Caco-2 (cell line): ENCODE results near the gene LYPD4. TPM values are rescaled to one million over a fixed set of nuclear protein-coding genes. Genes with fewer than 3 reads are reported as not detected.

Experiments
- BruUV-seq: library from RNA; stranded (reverse); fragments of 400-500 nt; replicated peaks from 2 replicates; lab custom pipeline; 2021; lab: Mats Ljungman, UMichigan
- CTCF ChIA-PET: fragments of 300-600 bp; sonication (Branson Sonifier 250); formaldehyde crosslinking; loops from one replicate; lab custom pipeline; 2022; ENCODE audit warnings: antibody characterized with exemption; lab: Charles Lee
- POLR2A ChIA-PET: fragments of 300-600 bp; sonication (Branson Sonifier 250); formaldehyde crosslinking; loops from one replicate; lab custom pipeline; 2022; ENCODE audit warnings: antibody characterized with exemption; lab: Charles Lee
- DNase-seq, 2 experiments: peaks; one replicate each; pipeline versions ENCODE4 v3.0.0 to v3.0.0-alpha.2; 2020 to 2022
- H3K27me3 ChIP-seq: replicated peaks from 2 replicates; pipeline ENCODE4 v1.6.0; 2011; ENCODE audit warnings: low read length; ENCODE audit not compliant: control insufficient read depth, insufficient read depth
- H3K36me3 ChIP-seq: 2 replicates; pipeline ENCODE4 v1.5.1; 2011; ENCODE audit warnings: low read length; ENCODE audit not compliant: control insufficient read depth, insufficient read depth
- H3K4me1 ChIP-seq: fragments of 250-450 bp; sonication (Bioruptor Pico); 2 replicates; pipeline ENCODE4 v1.5.1; 2020; ENCODE audit warnings: mild to moderate bottlenecking
- H3K4me3 ChIP-seq: 2 replicates; pipeline ENCODE4 v1.5.1; 2011; ENCODE audit warnings: low read depth, mild to moderate bottlenecking, control low read depth, low read length
- H3K9me3 ChIP-seq: fragments of 250-450 bp; sonication (Bioruptor Pico); 2 replicates; pipeline ENCODE4 v1.5.1; 2020; ENCODE audit warnings: mild to moderate bottlenecking, moderate library complexity
- H3K27ac Mint-ChIP-seq: one replicate; pipeline ENCODE4 v1.8.0; 2022; ENCODE audit warnings: mixed read lengths; ENCODE audit not compliant: unreplicated experiment
- H3K27me3 Mint-ChIP-seq: one replicate; pipeline ENCODE4 v1.8.0; 2022; ENCODE audit warnings: mixed read lengths; ENCODE audit not compliant: insufficient read depth, unreplicated experiment
- H3K36me3 Mint-ChIP-seq: one replicate; pipeline ENCODE4 v1.8.0; 2022; ENCODE audit warnings: mild to moderate bottlenecking, mixed read lengths; ENCODE audit not compliant: insufficient read depth, unreplicated experiment
- H3K4me1 Mint-ChIP-seq: one replicate; pipeline ENCODE4 v1.8.0; 2022; ENCODE audit warnings: low read depth, mixed read lengths; ENCODE audit not compliant: unreplicated experiment
- H3K4me3 Mint-ChIP-seq: one replicate; pipeline ENCODE4 v1.8.0; 2022; ENCODE audit warnings: mild to moderate bottlenecking, moderate library complexity, mixed read lengths; ENCODE audit not compliant: unreplicated experiment
- H3K9me3 Mint-ChIP-seq: one replicate; pipeline ENCODE4 v1.8.0; 2022; ENCODE audit warnings: mixed read lengths; ENCODE audit not compliant: unreplicated experiment
- CTCF ChIP-seq, 2 experiments: fragments of 200-600 bp in 1 of 2; IDR thresholded peaks; 1 replicate in 1 of 2; 2 replicates in 1 of 2; pipeline versions ENCODE4 v1.5.1 to v1.8.0; 2011 to 2022; ENCODE audit warnings: antibody characterized with exemption in 1 of 2, control low read depth in 1 of 2, inconsistent platforms in 1 of 2, low read depth in 1 of 2, low read length in 1 of 2, mild to moderate bottlenecking in 1 of 2, moderate library complexity in 1 of 2; ENCODE audit not compliant: insufficient read depth in 1 of 2, severe bottlenecking in 1 of 2, unreplicated experiment in 1 of 2
- intact Hi-C: fragments of 100-400 bp; cut with micrococcal nuclease; formaldehyde crosslinking; loops from one replicate; pipeline ENCODE4 v1.10.0; 2022; ENCODE audit not compliant: unreplicated experiment
- total RNA-seq: library from RNA; stranded (reverse); gene quantifications from 2 replicates; pipeline ENCODE4 v1.2.3, GENCODE V29; 2022

LYPD4 gene
- total RNA-seq, 1 experiment from 2014 or later, result not detected

DNA sequence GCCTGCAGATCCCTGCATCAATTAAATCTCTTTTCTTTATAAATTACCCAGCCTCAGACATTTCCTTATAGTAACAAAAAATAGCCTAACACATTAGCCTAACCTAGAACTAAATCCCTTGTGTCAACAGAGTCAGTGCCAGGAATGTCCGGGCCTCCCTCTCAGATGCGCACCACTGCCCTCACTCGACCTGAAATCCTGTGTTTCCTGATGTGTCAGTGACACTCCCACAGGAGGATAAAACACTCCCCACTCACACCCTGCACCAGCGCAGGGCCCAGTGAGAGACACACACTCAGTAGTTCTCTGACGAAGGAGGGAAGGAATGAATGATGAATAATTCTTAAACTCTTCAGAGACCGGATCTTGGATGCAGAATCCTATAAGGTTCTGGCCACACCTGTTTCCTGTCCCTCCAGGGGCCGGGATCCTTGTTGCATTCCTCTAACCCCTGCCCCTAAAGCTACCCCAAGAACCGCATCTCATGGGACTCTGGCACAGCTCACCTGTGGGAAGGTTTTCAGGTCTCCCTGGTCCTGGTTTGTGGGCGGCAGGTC is 45.0 kb downstream of the LYPD4 start:
- no peak for TF ChIP-seq CTCF (IDR thresholded peaks at IDR 0.05; ENCODE audit: insufficient read depth in 1 of 2, low read depth in 1 of 2, low read length in 1 of 2, severe bottlenecking in 1 of 2, unreplicated experiment in 1 of 2)
- Mint-ChIP-seq H3K9me3 (peaks cover 11% of the 10 kb centered on the region), H3K36me3 (no peaks in the 10 kb centered on the region), H3K27me3 (peaks cover 5% of the 10 kb centered on the region), H3K4me1 (peaks cover 23% of the 10 kb centered on the region), H3K4me3 (no peak overlapping the region), H3K27ac (peak overlapping the region; percentile 67)
- POLR2A ChIA-PET, result no interaction called here
- no peaks in the 10 kb centered on the region for H3K36me3 ChIP-seq
- H3K4me1 ChIP-seq, result peaks cover 16% of the 10 kb centered on the region
- CTCF ChIA-PET, result no interaction called here
- no peak overlapping the region for H3K4me3 ChIP-seq
- peaks cover 5% of the 10 kb centered on the region; the same call in 1 of the 2 replicates for H3K9me3 ChIP-seq
- intact Hi-C loops, result no loop called here
- DNase-seq, result peak in 1 of 2 experiments; percentile 30
- no TSS peak for BruUV-seq
- H3K27me3 ChIP-seq, result no peaks in the 10 kb centered on the region

DNA sequence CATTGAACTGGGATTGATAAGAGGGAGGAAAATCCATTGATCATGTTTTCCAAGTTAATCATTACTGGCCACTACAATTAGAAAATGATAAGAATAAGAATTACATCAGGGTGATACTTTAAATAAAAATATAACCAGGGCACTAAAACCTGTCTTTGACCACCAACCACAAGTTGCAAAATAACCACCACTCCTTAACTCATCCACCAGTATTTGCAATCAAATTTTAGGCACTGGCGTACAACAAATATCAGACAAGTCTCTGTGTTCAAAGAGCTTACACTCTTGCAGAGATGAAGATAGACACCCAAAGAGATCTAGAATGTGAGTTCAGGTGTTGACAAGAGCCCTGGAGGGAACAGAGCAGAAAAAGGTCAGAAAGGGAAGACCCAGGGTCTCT is 47.6 kb downstream of the LYPD4 start:
- no peak overlapping the region for H3K4me3 Mint-ChIP-seq
- BruUV-seq, result no TSS peak
- no peak overlapping the region for H3K27ac Mint-ChIP-seq
- no peaks in the 10 kb centered on the region for H3K27me3 Mint-ChIP-seq
- POLR2A ChIA-PET, result no interaction called here
- H3K9me3 Mint-ChIP-seq, result peaks cover 11% of the 10 kb centered on the region
- no peak for TF ChIP-seq CTCF (IDR thresholded peaks at IDR 0.05; ENCODE audit: insufficient read depth in 1 of 2, low read depth in 1 of 2, low read length in 1 of 2, severe bottlenecking in 1 of 2, unreplicated experiment in 1 of 2)
- CTCF ChIA-PET, result no interaction called here
- H3K36me3 Mint-ChIP-seq, result no peaks in the 10 kb centered on the region
- H3K9me3 ChIP-seq, result peaks cover 5% of the 10 kb centered on the region; the same call in 1 of the 2 replicates
- intact Hi-C loops, result no loop called here
- peaks cover 25% of the 10 kb centered on the region for H3K4me1 ChIP-seq
- H3K4me3 ChIP-seq, result no peak overlapping the region
- no peak for DNase-seq
- no peaks in the 10 kb centered on the region for H3K36me3 ChIP-seq
- H3K4me1 Mint-ChIP-seq, result peaks cover 32% of the 10 kb centered on the region
- no peaks in the 10 kb centered on the region for H3K27me3 ChIP-seq

- no peak for DNase-seq
- H3K27me3 ChIP-seq, result no peaks in the 10 kb centered on the region
- no TSS peak for BruUV-seq
- no peak within 1 kb of the TSS for H3K27ac Mint-ChIP-seq
- no peaks in the 10 kb centered on the region for H3K27me3 Mint-ChIP-seq
- H3K9me3 Mint-ChIP-seq, result peaks cover 10% of the 10 kb centered on the region
- peaks cover 32% of the 10 kb centered on the region for H3K4me1 Mint-ChIP-seq
- ChIA-PET POLR2A (no interaction called here), CTCF (interaction anchor here (1.4 to 1.8 kb wide), 3 partner anchors 10 to 43 kb away, joined by 3 to 11 read pairs (median 8); no protein-coding TSS in a partner anchor)
- H3K36me3 ChIP-seq, result no peaks in the 10 kb centered on the region
- H3K9me3 ChIP-seq, result peaks cover under 1% of the 10 kb centered on the region; the same call in 1 of the 2 replicates
- no peaks in the 10 kb centered on the region for H3K36me3 Mint-ChIP-seq
- no peak within 1 kb of the TSS for H3K4me3 ChIP-seq
- intact Hi-C loops, result no loop called here
- H3K4me3 Mint-ChIP-seq, result no peak within 1 kb of the TSS
- peaks cover 25% of the 10 kb centered on the region for H3K4me1 ChIP-seq
- TF ChIP-seq CTCF (IDR thresholded peaks at IDR 0.05; ENCODE audit: insufficient read depth in 1 of 2, low read depth in 1 of 2, low read length in 1 of 2, severe bottlenecking in 1 of 2, unreplicated experiment in 1 of 2), result no peak
These were observed 48.1 kb downstream of the LYPD4 start, which contains the start of gene CEACAM3 for GRCh38 chr19:41796362-41796761. CEACAM3 (plus strand) TSS chr19:41796587; CDS start chr19:41796678, 91 bp downstream.
